ENCODE data around the gene CDK13. TPM values are rescaled to one million over a fixed set of nuclear protein-coding genes. Genes with fewer than 3 reads are reported as not detected.

CDK13 gene
- total RNA-seq, 4 donors from 2014 or later = 53.9 to 93.6 (median 60.3) TPM

DNA sequence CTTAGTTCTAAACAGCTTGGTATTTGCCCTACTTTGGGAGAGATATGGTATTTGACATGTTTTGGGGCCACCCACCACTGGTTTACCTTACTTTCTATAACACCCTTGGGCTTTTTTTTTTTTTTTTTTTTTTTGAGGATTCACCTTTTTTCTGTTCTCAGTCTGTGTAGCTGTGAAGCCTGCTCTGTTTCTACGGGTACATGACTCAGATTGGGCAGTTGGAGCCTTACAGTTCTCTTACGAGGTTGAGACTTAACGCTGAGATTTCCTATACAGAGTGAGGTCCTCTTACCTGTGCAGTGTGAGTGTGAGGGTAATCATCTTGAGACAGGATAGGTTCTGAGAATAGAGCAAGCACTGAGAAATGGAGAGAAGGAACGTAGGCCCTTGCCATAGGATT lies 77.5 kb downstream of the CDK13 start:
- no peak for DNase-seq (ENCODE audit: low spot score)
- no peak for ATAC-seq (ENCODE audit: low FRiP score)
- TF ChIP-seq, protein P1, sequence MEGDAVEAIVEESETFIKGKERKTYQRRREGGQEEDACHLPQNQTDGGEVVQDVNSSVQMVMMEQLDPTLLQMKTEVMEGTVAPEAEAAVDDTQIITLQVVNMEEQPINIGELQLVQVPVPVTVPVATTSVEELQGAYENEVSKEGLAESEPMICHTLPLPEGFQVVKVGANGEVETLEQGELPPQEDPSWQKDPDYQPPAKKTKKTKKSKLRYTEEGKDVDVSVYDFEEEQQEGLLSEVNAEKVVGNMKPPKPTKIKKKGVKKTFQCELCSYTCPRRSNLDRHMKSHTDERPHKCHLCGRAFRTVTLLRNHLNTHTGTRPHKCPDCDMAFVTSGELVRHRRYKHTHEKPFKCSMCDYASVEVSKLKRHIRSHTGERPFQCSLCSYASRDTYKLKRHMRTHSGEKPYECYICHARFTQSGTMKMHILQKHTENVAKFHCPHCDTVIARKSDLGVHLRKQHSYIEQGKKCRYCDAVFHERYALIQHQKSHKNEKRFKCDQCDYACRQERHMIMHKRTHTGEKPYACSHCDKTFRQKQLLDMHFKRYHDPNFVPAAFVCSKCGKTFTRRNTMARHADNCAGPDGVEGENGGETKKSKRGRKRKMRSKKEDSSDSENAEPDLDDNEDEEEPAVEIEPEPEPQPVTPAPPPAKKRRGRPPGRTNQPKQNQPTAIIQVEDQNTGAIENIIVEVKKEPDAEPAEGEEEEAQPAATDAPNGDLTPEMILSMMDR (IDR thresholded peaks at IDR 0.05) = no peak

DNA sequence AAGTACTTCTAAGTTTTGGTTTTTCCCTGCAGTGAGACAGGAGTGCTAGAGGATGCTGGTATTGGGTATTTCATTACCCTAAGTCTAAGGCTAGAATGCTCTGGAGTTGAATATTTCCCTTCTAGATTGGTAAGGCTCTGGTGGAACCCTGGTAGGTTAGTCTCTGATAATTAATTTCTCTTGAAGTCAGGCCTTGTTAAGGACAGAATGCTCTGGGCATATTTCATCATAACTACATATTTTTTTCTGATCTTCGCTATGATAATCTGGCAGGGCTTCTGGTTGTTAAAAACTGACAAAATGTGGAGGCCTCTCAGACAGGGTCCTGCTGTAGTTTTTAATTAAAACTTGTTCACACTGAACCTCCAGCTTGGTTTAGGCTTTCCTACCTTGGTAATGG lies 83.8 kb downstream of the CDK13 start:
- DNase-seq (ENCODE audit: low spot score) (no peak), ATAC-seq (ENCODE audit: low FRiP score) (no peak)
- TF ChIP-seq, protein P1 (IDR thresholded peaks at IDR 0.05) = no peak

DNA sequence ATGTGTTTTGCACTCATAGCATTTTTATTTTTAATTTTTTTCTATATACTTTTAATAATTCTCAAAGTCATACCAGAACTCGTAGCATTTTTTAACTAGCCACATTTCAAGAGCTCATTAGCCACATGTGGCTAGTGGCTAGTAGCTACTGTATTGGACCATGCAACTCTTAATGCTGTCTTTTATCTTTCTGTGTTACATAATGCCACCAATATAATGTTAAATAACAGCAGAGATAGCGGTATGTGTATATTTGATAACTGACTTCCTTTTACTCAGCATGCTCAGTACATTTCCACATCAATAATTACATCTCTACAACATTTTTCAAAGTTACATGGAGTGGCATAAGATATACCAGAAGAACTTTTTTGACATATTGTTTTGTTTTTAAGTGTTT lies 91.4 kb downstream of the CDK13 start:
- TF ChIP-seq, protein P1 (IDR thresholded peaks at IDR 0.05) = no peak
- no peak for ATAC-seq (ENCODE audit: low FRiP score)
- no peak for DNase-seq (ENCODE audit: low spot score)

DNA sequence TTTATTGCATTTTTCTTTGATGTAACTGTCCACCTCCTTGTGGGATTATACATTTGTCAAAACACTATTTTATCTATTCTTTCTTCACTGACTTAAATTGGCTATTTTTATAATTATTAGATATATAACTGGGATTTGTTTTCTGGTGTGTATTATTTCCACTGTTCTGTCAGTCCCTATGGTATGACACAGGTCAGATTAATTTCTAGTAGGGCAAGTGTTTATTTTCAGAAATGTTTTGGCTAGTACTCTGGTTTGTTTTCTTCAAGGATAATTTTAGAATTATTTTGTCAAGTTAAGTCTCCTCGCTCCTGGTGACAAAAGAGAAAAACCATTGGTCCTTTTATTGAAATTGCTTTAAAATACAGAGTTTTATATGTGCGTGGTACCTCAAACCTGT lies 93.1 kb downstream of the CDK13 start:
- no peak for ATAC-seq (ENCODE audit: low FRiP score)
- TF ChIP-seq, protein P1 (IDR thresholded peaks at IDR 0.05) = no peak
- no peak for DNase-seq (ENCODE audit: low spot score)

DNA sequence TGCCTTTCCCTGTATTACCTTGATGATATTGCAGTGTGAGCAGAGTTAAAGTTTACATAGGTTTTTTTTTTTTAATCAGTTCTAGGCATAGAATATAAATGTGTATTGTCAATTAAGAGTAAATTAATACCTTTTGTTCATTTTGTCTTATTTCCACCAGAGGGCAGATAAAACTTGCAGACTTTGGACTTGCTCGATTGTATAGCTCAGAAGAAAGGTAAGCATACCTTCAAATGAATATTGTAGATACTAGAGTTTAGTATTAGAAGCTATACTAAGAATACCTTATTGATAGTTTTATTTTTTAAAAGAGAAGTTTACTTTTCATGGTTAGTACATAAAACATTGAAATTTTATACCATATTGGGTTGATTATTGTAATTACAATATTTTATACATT lies 97.6 kb downstream of the CDK13 start:
- ATAC-seq (ENCODE audit: low FRiP score) (no peak), DNase-seq (ENCODE audit: low spot score) (no peak)
- TF ChIP-seq, protein P1 (IDR thresholded peaks at IDR 0.05) = no peak

DNA sequence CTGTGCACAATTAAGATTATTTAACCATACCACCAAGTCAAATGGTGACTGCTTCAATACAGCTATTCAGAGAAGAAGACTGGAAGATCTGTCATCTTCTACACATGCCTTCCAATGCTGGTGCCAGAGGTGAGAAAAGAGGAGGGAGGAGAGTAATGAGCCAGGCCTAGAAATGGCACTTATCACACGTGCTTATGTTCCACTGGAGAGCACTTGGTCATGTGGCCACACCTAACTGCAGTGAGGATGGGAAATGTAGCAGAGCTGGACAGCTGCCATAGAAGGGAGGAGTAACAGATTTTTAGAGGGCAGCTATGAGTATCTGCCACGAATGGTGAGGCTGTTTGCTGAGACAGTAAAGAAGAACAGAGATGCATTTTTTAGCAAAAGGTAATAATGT lies 107.2 kb downstream of the CDK13 start:
- TF ChIP-seq, protein P1 (IDR thresholded peaks at IDR 0.05) = no peak
- no peak for DNase-seq (ENCODE audit: low spot score)
- no peak for ATAC-seq (ENCODE audit: low FRiP score)

DNA sequence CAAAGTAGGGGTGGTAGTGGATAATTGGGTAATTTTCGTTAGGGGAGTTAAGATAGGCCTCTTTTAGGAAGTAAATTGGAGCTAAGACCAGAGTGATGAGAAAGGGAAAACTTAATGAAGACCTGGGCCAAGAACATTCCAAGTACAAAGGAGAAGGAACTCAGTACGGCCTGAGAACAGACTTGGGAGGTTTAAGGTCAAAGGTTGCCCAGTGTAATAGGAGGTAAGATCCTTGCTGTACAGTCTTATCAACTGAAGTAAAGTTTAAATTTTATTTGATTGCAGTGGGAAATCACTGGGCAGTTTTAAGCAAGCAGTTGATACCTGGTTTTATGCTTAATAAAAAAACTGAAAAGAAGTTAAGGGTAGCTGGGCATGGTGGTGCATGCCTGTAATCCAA lies 108.0 kb downstream of the CDK13 start:
- TF ChIP-seq, protein P1 (IDR thresholded peaks at IDR 0.05) = no peak
- ATAC-seq (ENCODE audit: low FRiP score) (no peak), DNase-seq (ENCODE audit: low spot score) (no peak)

All from omental fat pad (tissue), 4 donors.